B cell (primary cell): Measurements from ENCODE around the gene CXCL8. TPM values are rescaled to one million over a fixed set of nuclear protein-coding genes. Genes with fewer than 3 reads are reported as not detected.
A peak's percentile ranks its signal among the peaks of the same experiment; 100 is the strongest.

Source experiments
- ATAC-seq: fragments of 200-7000 bp; cut with Tn5 transposase; one replicate; pipeline ENCODE4 v1.10.0; 2021; ENCODE audit warnings: low read depth, mild to moderate bottlenecking, moderate number of reproducible peaks, moderate library complexity
- CTCF ChIA-PET: fragments of 350-600 bp; sonication (Branson Sonifier 250); formaldehyde crosslinking; loops from one replicate; lab custom pipeline; 2021; ENCODE audit warnings: antibody characterized with exemption, inconsistent platforms; lab: Charles Lee
- POLR2A ChIA-PET: fragments of 350-600 bp; sonication (Branson Sonifier 250); formaldehyde crosslinking; loops from one replicate; lab custom pipeline; 2021; ENCODE audit warnings: antibody characterized with exemption; lab: Charles Lee
- DNase-seq: peaks from one replicate; pipeline ENCODE4 v3.0.0; 2013
- H2AFZ ChIP-seq: 2 replicates; pipeline ENCODE4 v1.6.1; 2012; ENCODE audit warnings: mild to moderate bottlenecking, low read depth, low read length; ENCODE audit not compliant: insufficient read depth, poor library complexity, severe bottlenecking
- H3K27ac ChIP-seq, 2 donors: 1 replicate in 1 of 2; 2 replicates in 1 of 2; pipeline ENCODE4 v1.5.1; 2012 to 2013; ENCODE audit warnings: low read length in 2 of 2, mild to moderate bottlenecking in 2 of 2, moderate library complexity in 1 of 2
- H3K27me3 ChIP-seq, 4 experiments: fragments of 200-600 bp in 1 of 4; sonication (generic) in 1 of 4; replicated peaks in 1 of 4; 1 replicate in 2 of 4; 2 replicates in 2 of 4; pipeline versions ENCODE4 v1.6.1 to v1.7.0; 2013 to 2016; ENCODE audit warnings: low read length in 3 of 4, mild to moderate bottlenecking in 2 of 4, mixed read lengths in 1 of 4, moderate library complexity in 1 of 4; ENCODE audit not compliant: insufficient read depth in 4 of 4, control insufficient read depth in 3 of 4; ENCODE audit errors: control extremely low read depth in 1 of 4
- H3K36me3 ChIP-seq, 2 experiments: replicated peaks in 1 of 2; 1 replicate in 1 of 2; 2 replicates in 1 of 2; pipeline versions ENCODE4 v1.6.1 to v1.7.1; 2013; ENCODE audit warnings: low read length in 1 of 2; ENCODE audit not compliant: insufficient read depth in 2 of 2, control insufficient read depth in 1 of 2; ENCODE audit errors: control extremely low read depth in 1 of 2, extremely low read depth in 1 of 2
- H3K4me1 ChIP-seq, 2 donors: fragments of 200-600 bp in 1 of 2; sonication (generic) in 1 of 2; 1 replicate in 1 of 2; 2 replicates in 1 of 2; pipeline versions ENCODE4 v1.5.1 to v1.6.1; 2013 to 2017; ENCODE audit warnings: low read length in 2 of 2; ENCODE audit not compliant: control insufficient read depth in 2 of 2, insufficient read depth in 2 of 2
- H3K4me2 ChIP-seq: replicated peaks from 2 replicates; pipeline ENCODE3; 2012; ENCODE audit warnings: mild to moderate bottlenecking, low read depth, low read length; ENCODE audit not compliant: poor library complexity, severe bottlenecking
- H3K4me3 ChIP-seq, 5 experiments: fragments of 200-600 bp in 1 of 5; sonication (generic) in 1 of 5; 1 replicate in 3 of 5; 2 replicates in 2 of 5; pipeline versions ENCODE4 v1.5.1 to v1.7.0; 2011 to 2016; ENCODE audit warnings: low read length in 4 of 5, mild to moderate bottlenecking in 4 of 5, low read depth in 2 of 5, control low read depth in 1 of 5, moderate library complexity in 1 of 5; ENCODE audit not compliant: insufficient read depth in 1 of 5; ENCODE audit errors: control extremely low read depth in 1 of 5, extremely low read depth in 1 of 5
- H3K79me2 ChIP-seq: fragments of 200-600 bp; sonication (generic); one replicate; pipeline ENCODE4 v1.6.0; 2016; ENCODE audit warnings: low read length; ENCODE audit not compliant: control insufficient read depth, insufficient read depth
- H3K9ac ChIP-seq: fragments of 200-600 bp; sonication (generic); 2 replicates; pipeline ENCODE4 v1.6.1; 2017; ENCODE audit warnings: mild to moderate bottlenecking, low read length, moderate library complexity
- H3K9me3 ChIP-seq, 3 donors: one replicate each; pipeline versions ENCODE4 v1.6.1 to v1.7.1; 2013; ENCODE audit warnings: low read length in 2 of 3; ENCODE audit not compliant: control insufficient read depth in 2 of 3, insufficient read depth in 1 of 3; ENCODE audit errors: control extremely low read depth in 1 of 3
- H4K20me1 ChIP-seq: 2 replicates; pipeline ENCODE4 v1.6.0; 2012; ENCODE audit warnings: mild to moderate bottlenecking, low read length; ENCODE audit not compliant: insufficient read depth, control insufficient read depth, poor library complexity, severe bottlenecking
- H3K27ac Mint-ChIP-seq: one replicate; pipeline ENCODE4 v1.8.0; 2021; ENCODE audit warnings: mixed read lengths
- H3K27me3 Mint-ChIP-seq: one replicate; pipeline ENCODE4 v1.8.0; 2021; ENCODE audit warnings: mixed read lengths
- H3K4me1 Mint-ChIP-seq: one replicate; pipeline ENCODE4 v1.8.0; 2021; ENCODE audit warnings: mixed read lengths
- H3K4me3 Mint-ChIP-seq: one replicate; pipeline ENCODE4 v1.8.0; 2021; ENCODE audit warnings: mixed read lengths
- H3K9me3 Mint-ChIP-seq: one replicate; pipeline ENCODE4 v1.8.0; 2022; ENCODE audit warnings: mixed read lengths; ENCODE audit not compliant: insufficient read depth
- EZH2 ChIP-seq: IDR thresholded peaks from 2 replicates; pipeline ENCODE4 v1.6.1; 2012; ENCODE audit warnings: borderline replicate concordance, low read depth, mild to moderate bottlenecking, moderate library complexity, low read length; ENCODE audit not compliant: insufficient read depth, poor library complexity, severe bottlenecking
- WGBS: methylation state at CpG from one replicate; pipeline ENCODE4 v1.1.5; 2013; ENCODE audit warnings: missing lambda C conversion rate; ENCODE audit not compliant: insufficient coverage; 5-methylcytosine and 5-hydroxymethylcytosine counted together
- intact Hi-C: fragments of 100-400 bp; cut with micrococcal nuclease; formaldehyde crosslinking; loops from one replicate; pipeline ENCODE4 v1.10.0; 2022
- polyA plus RNA-seq: library from polyadenylated mRNA; depleted of rRNA; stranded (reverse); fragments of >200 nt; gene quantifications from 2 replicates; pipeline ENCODE4 v1.2.3, GENCODE V29; 2012
- total RNA-seq, 2 donors: library from RNA; stranded (reverse); fragments of 120-200 nt in 1 of 2; gene quantifications; 1 replicate in 1 of 2; 2 replicates in 1 of 2; pipeline versions ENCODE4 v1.2.3 to v1.2.4, GENCODE V29; 2013 to 2022
- TF ChIP-seq, protein P1 (sequence below): fragments of 200-600 bp; IDR thresholded peaks from one replicate; pipeline ENCODE4 v1.8.0; 2022; ENCODE audit warnings: antibody characterized with exemption, mild to moderate bottlenecking

CXCL8 gene
- total and polyA plus RNA-seq, 2 donors (not counting 1 experiment from before 2014, with no cell fraction given), result 0.32 to 7.5 TPM

DNA sequence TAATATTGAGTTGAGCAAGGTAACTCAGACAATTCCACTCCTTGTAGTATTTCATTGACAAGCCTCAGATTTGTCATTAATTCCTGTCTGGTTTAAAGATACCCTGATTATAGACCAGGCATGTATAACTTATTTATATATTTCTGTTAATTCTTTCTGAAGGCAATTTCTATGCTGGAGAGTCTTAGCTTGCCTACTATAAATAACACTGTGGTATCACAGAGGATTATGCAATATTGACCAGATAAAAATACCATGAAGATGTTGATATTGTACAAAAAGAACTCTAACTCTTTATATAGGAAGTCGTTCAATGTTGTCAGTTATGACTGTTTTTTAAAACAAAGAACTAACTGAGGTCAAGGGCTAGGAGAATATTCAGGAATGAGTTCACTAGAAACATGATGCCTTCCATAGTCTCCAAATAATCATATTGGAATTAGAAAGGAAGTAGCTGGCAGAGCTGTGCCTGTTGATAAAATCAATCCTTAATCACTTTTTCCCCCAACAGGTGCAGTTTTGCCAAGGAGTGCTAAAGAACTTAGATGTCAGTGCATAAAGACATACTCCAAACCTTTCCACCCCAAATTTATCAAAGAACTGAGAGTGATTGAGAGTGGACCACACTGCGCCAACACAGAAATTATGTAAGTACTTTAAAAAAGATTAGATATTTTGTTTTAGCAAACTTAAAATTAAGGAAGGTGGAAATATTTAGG is 821 bp downstream of the CXCL8 start:
- Histone ChIP-seq H3K27me3 (no peaks in the 10 kb centered on the region), H3K9me3 (no peaks in the 10 kb centered on the region), H3K27ac (no peak overlapping the region), H3K4me2 (no peak overlapping the region), H3K4me3 (peak overlapping the region in 1 of 5 experiments; percentile 61), H3K36me3 (no peaks in the 10 kb centered on the region), H4K20me1 (no peaks in the 10 kb centered on the region), H3K79me2 (no peaks in the 10 kb centered on the region), H3K9ac (no peak overlapping the region), H2AFZ (no peak overlapping the region), H3K4me1 (no peaks in the 10 kb centered on the region)
- no peak for ATAC-seq
- no peaks in the 10 kb centered on the region for H3K4me1 Mint-ChIP-seq
- peaks cover 9% of the 10 kb centered on the region for H3K27me3 Mint-ChIP-seq
- ChIA-PET CTCF (interaction anchor here (2.7 kb wide), 1 partner anchor 11 kb away, joined by 8 read pairs; no protein-coding TSS in a partner anchor), POLR2A (no interaction called here)
- intact Hi-C loops, result no loop called here
- H3K9me3 Mint-ChIP-seq, result no peaks in the 10 kb centered on the region
- WGBS, result no CpG with 5 or more reads among the region's 2 CpGs
- H3K27ac Mint-ChIP-seq, result no peak overlapping the region
- no peak for DNase-seq
- no peak overlapping the region for H3K4me3 Mint-ChIP-seq
- TF ChIP-seq, protein P1, sequence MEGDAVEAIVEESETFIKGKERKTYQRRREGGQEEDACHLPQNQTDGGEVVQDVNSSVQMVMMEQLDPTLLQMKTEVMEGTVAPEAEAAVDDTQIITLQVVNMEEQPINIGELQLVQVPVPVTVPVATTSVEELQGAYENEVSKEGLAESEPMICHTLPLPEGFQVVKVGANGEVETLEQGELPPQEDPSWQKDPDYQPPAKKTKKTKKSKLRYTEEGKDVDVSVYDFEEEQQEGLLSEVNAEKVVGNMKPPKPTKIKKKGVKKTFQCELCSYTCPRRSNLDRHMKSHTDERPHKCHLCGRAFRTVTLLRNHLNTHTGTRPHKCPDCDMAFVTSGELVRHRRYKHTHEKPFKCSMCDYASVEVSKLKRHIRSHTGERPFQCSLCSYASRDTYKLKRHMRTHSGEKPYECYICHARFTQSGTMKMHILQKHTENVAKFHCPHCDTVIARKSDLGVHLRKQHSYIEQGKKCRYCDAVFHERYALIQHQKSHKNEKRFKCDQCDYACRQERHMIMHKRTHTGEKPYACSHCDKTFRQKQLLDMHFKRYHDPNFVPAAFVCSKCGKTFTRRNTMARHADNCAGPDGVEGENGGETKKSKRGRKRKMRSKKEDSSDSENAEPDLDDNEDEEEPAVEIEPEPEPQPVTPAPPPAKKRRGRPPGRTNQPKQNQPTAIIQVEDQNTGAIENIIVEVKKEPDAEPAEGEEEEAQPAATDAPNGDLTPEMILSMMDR, result no peak

DNA sequence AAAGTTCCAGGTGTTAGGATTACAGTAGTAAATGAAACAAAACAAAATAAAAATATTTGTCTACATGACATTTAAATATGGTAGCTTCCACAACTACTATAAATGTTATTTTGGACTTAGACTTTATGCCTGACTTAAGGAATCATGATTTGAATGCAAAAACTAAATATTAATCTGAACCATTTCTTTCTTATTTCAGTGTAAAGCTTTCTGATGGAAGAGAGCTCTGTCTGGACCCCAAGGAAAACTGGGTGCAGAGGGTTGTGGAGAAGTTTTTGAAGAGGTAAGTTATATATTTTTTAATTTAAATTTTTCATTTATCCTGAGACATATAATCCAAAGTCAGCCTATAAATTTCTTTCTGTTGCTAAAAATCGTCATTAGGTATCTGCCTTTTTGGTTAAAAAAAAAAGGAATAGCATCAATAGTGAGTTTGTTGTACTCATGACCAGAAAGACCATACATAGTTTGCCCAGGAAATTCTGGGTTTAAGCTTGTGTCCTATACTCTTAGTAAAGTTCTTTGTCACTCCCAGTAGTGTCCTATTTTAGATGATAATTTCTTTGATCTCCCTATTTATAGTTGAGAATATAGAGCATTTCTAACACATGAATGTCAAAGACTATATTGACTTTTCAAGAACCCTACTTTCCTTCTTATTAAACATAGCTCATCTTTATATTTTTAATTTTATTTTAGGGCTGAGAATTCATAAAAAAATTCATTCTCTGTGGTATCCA is 1.6 kb downstream of the CXCL8 start:
- no peak overlapping the region for H3K4me3 Mint-ChIP-seq
- H3K27me3 Mint-ChIP-seq, result peaks cover 9% of the 10 kb centered on the region
- no peak overlapping the region for H3K27ac Mint-ChIP-seq
- Histone ChIP-seq H3K36me3 (no peaks in the 10 kb centered on the region), H3K4me2 (no peak overlapping the region), H3K27me3 (no peaks in the 10 kb centered on the region), H3K27ac (no peak overlapping the region), H3K9me3 (no peaks in the 10 kb centered on the region), H3K79me2 (no peaks in the 10 kb centered on the region), H3K4me3 (peak overlapping the region in 1 of 5 experiments; percentile 61), H3K9ac (no peak overlapping the region), H2AFZ (no peak overlapping the region), H4K20me1 (no peaks in the 10 kb centered on the region), H3K4me1 (no peaks in the 10 kb centered on the region)
- no peak for TF ChIP-seq EZH2
- TF ChIP-seq, protein P1, result no peak
- no peak for DNase-seq
- H3K9me3 Mint-ChIP-seq, result no peaks in the 10 kb centered on the region
- ATAC-seq, result no peak
- POLR2A ChIA-PET, result no interaction called here
- no CpG with 5 or more reads among the region's 1 CpG for WGBS
- CTCF ChIA-PET, result no interaction called here
- no peaks in the 10 kb centered on the region for H3K4me1 Mint-ChIP-seq
- intact Hi-C loops, result no loop called here
